Brain microvascular endothelial cell (primary cell): Measurements from ENCODE around the gene APOF.
A peak's percentile ranks its signal among the peaks of the same experiment; 100 is the strongest.

ENCODE experiments used
- DNase-seq: peaks from one replicate; pipeline ENCODE4 v3.0.0-alpha.2; 2020
- H3K27ac ChIP-seq: fragments of 250-450 bp; sonication (Bioruptor Pico); 2 replicates; pipeline ENCODE4 v1.5.1; 2020; ENCODE audit warnings: mild to moderate bottlenecking, moderate library complexity
- H3K27me3 ChIP-seq: fragments of 250-450 bp; sonication (Bioruptor Pico); replicated peaks from 2 replicates; pipeline ENCODE4 v1.5.1; 2020; ENCODE audit warnings: mild to moderate bottlenecking
- H3K36me3 ChIP-seq: fragments of 250-450 bp; sonication (Bioruptor Pico); replicated peaks from 2 replicates; pipeline ENCODE4 v1.5.1; 2020; ENCODE audit warnings: mild to moderate bottlenecking
- H3K4me3 ChIP-seq: 2 replicates; pipeline ENCODE4 v1.5.1; 2011; ENCODE audit warnings: low read depth, mild to moderate bottlenecking, control low read depth, low read length, moderate library complexity
- in situ Hi-C: cut with HindIII; loops from 2 replicates; pipeline ENCODE4 v1.10.0; 2017; ENCODE audit warnings: low sequenced_read_pairs, low pct_ligation_motif_present
- TF ChIP-seq, protein P1 (sequence below): IDR thresholded peaks from 2 replicates; pipeline ENCODE4 v1.5.1; 2011; ENCODE audit warnings: low read depth, mild to moderate bottlenecking, moderate library complexity, low read length, control low read depth, inconsistent platforms; ENCODE audit errors: missing control alignments

The APOF gene

DNA sequence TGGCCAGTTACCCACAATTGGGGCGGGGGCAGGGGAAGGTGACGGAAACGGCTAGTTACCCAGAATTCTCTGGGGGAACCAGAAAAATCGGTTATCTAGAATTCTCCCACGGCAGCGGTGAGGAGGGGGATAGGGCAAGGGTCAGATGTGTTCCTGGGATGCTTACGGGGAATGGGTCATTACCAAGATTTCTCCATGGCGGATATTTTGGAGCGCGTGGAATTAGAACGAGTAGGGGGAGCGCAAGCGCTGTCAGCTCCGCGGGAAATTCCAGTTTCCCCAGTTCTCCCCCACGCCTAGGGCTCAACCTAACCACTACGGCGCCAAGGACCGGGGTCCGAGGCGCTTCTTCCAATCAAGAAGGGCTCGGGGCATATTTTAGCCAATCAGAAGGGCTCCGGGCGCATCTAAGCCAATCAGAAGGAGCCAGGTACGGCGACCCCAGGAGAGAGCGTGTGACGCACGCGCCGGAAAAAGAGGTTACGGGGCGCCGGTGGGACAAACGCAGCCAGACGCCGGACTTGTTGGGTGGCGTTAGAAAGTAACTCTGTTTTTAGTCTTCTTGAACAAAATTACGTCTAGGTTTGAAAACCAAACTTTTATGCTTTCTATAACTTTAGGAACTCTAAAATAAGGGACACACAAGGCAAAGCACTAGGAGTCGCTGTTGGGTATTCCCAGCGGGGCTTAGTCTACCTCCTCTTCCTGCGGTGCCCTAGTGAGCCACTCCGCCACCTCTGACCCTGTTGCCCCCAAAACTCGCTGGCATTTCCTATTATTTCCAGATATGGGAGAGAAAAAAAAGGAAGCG is 28.8 kb downstream of the APOF start, which contains the start of gene PAN2:
PAN2 (minus strand) TSS at position 322 of the 811 bp plus-strand sequence. CDS start 906 bp downstream, outside the sequence.
- in situ Hi-C loops = no loop called here
- H3K27me3 ChIP-seq = no peaks in the 10 kb centered on the region
- H3K4me3 ChIP-seq = peak within 1 kb of the TSS; percentile 67
- no peaks in the 10 kb centered on the region for H3K36me3 ChIP-seq
- peak within 1 kb of the TSS; percentile 98 for H3K27ac ChIP-seq
- TF ChIP-seq, protein P1, sequence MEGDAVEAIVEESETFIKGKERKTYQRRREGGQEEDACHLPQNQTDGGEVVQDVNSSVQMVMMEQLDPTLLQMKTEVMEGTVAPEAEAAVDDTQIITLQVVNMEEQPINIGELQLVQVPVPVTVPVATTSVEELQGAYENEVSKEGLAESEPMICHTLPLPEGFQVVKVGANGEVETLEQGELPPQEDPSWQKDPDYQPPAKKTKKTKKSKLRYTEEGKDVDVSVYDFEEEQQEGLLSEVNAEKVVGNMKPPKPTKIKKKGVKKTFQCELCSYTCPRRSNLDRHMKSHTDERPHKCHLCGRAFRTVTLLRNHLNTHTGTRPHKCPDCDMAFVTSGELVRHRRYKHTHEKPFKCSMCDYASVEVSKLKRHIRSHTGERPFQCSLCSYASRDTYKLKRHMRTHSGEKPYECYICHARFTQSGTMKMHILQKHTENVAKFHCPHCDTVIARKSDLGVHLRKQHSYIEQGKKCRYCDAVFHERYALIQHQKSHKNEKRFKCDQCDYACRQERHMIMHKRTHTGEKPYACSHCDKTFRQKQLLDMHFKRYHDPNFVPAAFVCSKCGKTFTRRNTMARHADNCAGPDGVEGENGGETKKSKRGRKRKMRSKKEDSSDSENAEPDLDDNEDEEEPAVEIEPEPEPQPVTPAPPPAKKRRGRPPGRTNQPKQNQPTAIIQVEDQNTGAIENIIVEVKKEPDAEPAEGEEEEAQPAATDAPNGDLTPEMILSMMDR = peak; percentile 77
- peak; percentile 98 for DNase-seq

DNA sequence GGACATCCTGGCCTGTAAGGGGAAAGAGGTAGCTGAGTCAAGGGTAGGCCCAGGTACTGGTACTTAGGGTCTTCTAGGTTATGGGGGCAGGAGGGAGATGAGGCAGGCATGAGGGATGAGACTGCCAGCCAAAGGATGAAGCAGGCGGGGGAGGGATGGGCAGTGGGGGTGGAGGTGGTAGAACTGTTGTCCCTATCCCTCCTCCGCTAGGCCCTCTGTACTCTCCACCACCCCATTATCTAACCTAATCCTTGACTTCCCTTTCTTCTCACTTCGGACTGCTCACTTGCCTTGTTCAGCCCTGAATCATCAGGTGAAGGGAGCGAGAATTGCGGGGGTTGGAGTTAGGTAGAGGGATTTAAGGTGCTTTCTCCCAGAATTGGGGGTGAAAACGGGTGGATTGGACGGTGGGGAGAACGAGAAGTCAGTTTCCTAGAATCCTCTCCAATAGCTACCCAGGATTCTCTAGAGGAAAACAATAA is 29.4 kb downstream of the APOF start:
- Histone ChIP-seq H3K36me3 (no peaks in the 10 kb centered on the region), H3K27ac (peak overlapping the region; percentile 98), H3K27me3 (no peaks in the 10 kb centered on the region), H3K4me3 (peak overlapping the region; percentile 67)
- in situ Hi-C loops = no loop called here
- TF ChIP-seq, protein P1 = no peak
- DNase-seq = no peak

DNA sequence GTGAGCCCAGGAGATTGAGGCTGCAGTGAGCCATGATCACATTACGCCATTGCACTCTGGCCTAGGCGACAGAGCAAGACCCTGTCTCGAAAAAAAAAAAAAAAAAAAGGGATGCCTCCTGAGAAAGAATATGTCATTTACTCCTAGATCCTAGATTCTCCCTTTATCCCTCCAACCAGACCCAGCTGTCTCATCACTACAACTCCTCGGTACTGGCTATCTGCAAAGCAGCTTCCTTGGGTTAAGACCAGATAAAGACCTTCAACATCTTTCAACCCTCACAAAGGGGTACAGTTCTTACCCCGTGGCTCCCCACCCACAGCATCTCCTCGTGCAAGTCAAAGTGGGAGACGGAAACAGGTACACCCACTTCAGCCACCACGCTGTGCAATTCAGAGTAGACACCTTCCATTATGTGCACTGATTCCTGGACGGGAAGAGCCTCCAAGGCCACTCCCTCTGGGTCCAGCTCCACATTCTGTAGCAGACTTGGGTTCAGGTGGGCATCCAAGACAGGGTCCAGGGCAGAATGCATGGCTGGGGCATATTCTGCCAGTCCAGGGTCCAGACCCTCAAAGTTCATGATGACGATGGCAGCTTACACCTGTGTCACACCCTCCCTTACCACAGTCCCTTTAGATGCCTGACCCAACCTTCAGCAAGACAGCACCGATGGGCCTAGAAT is 30.0 kb downstream of the APOF start:
- Histone ChIP-seq H3K4me3 (peak overlapping the region; percentile 67), H3K27me3 (no peaks in the 10 kb centered on the region), H3K27ac (peak overlapping the region; percentile 98), H3K36me3 (no peaks in the 10 kb centered on the region)
- DNase-seq = no peak
- TF ChIP-seq, protein P1 = no peak
- in situ Hi-C loops = no loop called here

DNA sequence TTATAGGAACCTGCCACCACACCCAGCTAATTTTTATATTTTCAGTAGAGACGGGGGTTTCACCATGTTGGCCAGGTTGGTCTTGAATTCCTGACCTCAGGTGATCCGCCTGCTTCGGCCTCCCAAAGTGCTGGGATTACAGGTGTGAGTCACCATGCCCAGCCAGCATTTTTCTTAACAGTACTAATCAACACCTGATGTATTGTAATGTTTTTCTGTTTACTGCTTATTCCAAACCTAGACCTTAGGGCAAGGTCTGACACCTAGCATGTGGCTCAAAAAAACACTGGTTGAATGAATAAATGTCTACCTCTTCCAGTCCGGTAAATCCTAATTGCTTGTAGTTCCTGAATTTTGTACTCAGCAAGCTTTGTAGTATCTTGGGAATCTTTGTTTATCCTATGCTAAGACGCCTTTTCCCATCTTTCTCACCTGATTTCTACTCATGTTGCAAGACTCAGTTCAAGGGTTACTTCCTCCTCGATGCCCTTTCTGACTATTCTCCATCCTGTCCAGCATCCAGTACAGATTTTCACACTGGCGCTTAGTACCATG is 31.6 kb downstream of the APOF start:
- DNase-seq = no peak
- Histone ChIP-seq H3K36me3 (no peaks in the 10 kb centered on the region), H3K27me3 (no peaks in the 10 kb centered on the region), H3K4me3 (no peak overlapping the region), H3K27ac (no peak overlapping the region)
- in situ Hi-C loops = no loop called here
- TF ChIP-seq, protein P1 = no peak

DNA sequence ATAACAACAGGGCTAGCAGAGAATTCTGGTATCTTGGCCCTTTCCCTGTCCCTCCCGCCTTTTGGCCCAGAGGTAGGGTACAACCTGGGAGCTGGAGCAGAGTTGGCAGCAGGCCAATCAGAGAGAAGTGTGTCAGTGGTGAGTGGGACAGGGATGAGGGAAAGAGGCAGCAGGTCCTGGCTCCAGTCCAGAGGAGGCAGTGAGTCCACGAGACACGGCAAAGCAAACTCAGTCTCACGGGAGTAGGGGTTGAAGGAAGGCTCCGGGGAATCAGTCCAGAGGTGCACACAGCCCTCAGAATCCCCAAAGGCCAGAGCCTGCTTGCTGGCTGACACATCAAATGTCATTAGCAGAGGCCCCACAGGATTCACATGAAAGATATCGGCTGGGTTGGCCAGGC is 36.1 kb downstream of the APOF start:
- no peak for DNase-seq
- TF ChIP-seq, protein P1 = no peak
- no peak overlapping the region for H3K4me3 ChIP-seq
- H3K27me3 ChIP-seq = no peaks in the 10 kb centered on the region
- in situ Hi-C loops = no loop called here
- no peaks in the 10 kb centered on the region for H3K36me3 ChIP-seq
- H3K27ac ChIP-seq = no peak overlapping the region
